NCI-H510A treated with DMSO at 0.1 percent for 48 hours (cell line): ENCODE results near the gene MYO1H.
A peak's percentile ranks its signal among the peaks of the same experiment; 100 is the strongest.
"Not testable (repeated sequence)": the region's sequence is repeated elsewhere in the genome, so short reads cannot be mapped to it uniquely, and the experiment has no call there.

Experiments used
- DNase-seq: peaks from one replicate; lab custom pipeline; 2025; lab: John Stamatoyannopoulos, UW

Gene MYO1H

GRCh38 chr12:109449845-109450532 lies 102.3 kb downstream of the MYO1H start:
- DNase-seq = no peak

DNA sequence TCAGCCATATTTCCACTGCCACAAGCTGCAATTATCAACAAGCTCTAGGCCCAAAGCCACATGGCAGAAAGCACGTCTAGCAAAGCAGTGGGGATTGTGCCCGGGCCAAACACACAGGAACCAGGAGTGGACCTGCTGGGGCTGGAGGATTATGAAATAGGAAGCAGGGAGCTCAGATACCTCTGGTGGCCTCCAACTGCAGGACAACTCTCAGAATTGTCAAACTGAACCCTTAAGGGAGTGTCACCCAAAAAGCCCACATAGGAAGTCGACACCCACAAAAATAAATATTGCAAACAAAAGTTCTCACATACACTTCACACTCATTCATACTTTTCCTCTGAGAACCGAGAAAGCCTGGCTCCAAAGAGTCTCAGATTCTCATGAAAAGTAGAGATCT lies 103.3 kb downstream of the MYO1H start:
- DNase-seq = no peak

DNA sequence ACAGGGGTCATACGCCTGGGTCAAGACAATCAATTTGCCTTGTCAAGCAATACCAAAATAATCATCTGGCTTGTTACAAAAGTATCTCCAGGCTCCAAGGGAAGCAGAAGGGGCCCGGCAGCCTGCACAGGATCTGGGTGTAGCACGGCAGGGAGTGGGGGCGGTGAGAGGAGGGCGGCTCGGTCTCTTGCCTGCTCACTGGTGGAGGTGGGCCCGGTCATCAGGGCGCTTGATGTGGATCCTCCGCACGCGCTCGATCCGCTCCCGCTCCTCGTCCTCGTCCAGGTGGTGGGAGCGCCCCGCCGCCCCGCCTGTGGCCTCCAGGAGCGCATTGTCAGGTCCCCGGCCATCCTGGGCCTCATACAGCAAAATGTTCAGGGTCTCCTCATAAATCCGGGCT lies 103.7 kb downstream of the MYO1H start:
- no peak for DNase-seq

DNA sequence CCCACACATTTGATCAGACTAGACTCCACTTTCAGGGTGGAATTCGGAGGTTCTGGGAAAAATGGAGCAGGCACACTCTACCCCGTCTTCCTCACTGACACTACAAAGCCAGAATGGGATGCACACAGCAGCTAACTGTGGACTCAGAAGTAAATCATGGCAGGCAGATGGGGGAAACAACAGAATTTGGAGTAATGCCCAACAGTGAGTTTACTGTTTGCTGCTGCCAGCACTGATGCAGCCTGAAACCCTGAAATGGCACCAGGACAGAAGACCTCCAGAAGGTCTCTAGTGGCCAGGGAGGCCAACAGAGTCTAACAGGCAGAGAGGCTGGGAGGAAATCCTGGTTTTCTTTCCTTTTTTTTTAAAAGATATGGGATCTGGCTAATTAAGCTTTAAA lies 104.8 kb downstream of the MYO1H start:
- no peak for DNase-seq

GRCh38 chr12:109455706-109456105 lies 108.0 kb downstream of the MYO1H start:
- no peak for DNase-seq

DNA sequence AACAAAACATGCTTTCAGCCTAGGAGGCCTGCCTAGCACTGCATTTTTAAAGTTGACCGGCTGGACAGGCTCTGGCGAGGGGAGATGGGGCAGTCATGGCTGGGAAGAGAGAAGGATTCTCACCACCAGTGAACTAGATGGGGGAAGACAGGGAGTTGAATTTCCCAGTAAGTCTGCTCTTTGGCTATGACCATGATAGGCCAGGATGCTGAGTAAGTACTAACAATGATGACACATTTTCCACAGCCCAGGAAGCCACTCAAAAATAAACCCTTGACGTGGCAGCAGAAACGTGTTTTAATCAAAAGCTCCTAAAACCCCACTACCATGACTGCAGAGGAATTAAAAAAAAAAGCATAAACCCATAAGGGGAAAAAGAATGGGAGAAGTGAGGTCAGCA lies 110.4 kb downstream of the MYO1H start:
- no peak for DNase-seq

- DNase-seq = peak; percentile 80
Measured at GRCh38 chr12:109458771-109459208, 111.1 kb downstream of the MYO1H start.

DNA sequence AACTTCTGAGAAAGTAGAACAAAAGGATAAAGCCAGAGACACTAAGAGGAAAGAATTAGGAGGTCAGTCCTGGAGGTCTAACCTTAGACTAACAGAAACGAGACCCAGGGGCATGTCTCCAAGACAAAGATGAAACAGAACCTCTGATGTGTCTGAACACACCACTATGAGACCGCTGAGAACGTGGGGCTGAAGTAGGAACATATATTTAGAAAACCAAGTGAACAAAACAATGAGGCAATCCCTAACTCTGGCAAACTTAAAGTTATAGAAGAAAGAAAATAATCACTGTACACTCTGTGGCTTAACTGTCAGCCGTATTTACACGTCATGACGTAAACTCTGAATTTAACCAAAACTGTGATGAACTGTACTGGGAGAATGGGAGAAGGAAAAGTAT lies 111.5 kb downstream of the MYO1H start:
- DNase-seq = no peak

DNA sequence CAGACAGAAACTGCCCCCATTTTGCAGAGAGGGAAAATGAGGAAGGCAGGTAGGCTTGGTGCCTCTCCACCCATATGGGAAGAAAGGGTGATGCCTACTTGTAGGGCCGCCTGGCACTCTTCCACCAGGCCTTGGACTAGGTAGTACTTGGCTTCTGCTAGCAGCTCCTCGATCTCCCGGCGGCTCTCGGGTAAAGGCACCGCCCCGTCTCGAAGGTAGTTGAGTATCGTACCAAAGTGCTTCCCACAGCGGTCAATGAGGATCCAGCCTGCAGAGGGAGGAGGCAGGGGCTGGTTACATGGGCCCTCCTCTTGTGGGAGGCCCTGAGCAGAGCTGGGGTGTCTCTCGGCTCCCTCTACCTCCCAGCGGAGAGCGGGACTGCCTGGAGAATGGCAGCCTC lies 112.8 kb downstream of the MYO1H start:
- no peak for DNase-seq

DNA sequence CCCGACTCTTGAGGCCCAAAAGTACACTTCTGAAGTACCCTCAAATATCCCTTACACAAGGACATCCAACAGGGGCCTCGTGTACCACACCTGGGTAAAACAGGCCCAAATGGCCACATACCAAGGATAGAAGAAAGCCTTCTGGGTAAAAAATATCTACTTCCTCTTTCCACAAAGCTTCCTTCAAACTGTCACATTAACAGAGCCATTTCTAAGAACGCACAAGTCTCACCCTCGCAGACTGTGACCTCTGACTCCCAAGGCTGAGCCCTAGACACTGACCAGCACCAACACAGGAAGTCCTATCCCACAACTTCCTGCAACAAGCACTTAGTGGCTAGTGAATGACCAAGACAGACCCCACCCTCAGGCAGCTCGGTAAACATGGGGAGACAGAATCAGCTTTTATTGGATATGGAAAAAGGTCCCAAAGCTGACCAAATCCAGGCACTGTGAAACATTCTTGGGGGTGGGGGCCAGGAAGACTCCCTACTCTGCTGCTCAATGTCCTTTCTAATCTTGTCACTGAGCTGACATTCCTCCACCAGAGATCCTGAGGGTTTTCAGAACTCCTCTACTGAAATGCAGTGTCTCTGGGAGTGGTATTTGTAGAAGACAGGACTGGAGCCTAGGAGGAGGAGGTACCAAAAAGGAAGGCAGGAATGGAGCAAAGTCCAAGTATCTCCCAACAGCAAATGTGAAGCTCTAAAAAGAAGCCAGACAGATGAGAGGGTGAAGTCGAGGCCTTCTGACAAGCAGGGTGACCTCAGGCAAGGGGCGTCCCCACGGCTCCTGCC lies 113.5 kb downstream of the MYO1H start:
- DNase-seq = no peak

DNA sequence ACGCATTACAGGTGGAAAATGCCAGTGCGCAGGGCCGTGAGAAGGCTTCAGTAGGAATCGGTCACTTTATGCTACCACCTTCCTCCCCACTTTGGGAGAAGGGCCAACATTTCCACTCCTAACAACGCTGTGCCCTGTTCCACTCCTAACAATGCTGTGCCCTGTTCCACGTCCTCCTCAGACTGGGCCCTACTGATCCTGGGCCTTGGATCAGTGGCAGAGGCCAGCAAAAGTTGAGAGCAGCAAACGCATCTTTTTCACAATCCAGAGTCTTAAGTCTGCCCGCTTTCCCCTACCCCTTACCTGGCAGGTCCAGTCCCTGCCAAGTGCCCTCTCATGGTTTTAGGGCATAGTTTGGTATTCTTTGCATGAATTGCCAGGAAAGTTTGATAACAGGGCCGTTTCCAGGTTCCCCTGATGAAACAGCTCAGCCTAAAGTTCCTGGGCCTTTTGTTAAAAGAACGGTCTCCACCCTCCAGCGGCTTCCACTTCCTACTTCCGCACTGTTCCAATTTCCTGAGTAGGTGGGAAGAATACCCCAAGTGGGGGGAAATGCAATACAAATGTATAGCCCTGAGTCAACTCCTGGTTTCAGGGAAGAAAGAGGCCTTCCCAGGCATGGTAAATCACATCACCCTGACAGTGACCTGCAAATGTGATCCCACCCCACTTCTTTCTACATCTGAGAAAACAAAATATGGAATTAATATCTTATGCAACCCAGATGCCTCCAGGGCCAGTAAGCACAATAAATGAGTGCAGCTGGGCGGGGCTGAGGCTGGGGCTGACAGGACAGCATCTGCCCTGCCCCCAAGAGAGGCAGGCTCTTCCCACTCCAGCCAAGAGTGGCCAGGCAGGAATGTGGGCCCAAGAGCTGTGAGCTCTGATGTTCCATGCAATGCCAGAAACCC lies 114.4 kb downstream of the MYO1H start:
- DNase-seq = no peak

DNA sequence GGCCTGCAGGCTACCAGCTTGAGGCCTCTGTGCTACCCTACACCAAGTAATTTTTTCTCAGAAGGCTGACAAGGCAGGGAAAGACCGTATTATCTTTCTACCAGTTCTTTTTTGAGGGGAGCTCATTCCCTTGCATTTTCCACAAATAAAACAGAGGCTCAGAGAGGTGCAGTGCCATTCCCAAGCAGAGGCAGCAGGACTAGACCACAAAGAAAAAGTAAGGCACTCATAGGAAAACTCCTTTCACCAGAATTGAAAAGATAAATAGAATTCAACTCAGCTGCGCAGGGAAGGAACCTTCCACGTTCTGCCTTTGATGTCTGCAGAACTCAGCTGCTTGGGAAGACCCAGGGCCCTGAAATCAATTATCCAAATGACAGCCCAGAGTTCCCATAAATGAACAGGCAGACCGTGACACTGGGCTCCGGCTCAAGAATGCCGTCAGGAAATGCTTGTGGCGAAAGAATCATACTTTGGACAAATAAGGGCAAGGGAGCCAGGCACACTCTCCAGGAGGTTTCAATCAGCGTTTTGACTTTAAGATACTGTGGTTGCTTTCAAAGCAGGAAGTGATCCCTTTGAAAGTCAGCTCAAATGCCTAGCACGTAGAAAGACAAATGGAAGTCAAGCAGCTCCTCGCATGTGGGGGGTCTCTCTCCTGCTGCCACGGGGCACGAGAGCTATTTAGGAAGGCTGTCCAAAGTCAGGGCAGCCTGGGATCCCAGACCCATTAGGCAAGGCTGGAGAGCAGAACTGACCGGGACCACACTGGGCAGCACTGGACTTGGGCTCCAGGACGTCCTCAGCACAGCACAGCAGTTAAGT lies 115.4 kb downstream of the MYO1H start:
- DNase-seq = no peak

DNA sequence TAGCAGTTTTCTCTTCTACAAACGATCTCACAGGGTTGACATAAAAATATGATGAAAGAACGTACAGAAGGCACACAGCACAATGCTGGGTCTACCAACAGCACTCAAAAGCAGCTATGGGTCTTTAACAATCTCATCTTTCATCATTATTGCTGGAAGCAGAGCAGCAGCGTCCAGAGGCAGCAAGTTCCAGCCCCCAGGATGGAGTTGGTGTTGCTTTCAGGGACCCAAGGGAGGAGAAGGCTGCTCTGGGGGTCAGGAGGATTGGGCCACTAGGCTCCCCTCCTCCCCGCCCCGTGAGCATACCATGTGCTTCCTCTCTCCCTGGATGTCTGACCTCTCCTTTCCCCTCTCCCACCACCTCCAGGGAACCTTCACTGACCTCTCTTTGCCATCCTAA lies 116.1 kb downstream of the MYO1H start:
- no peak for DNase-seq

GRCh38 chr12:109464642-109465351 lies 117.1 kb downstream of the MYO1H start:
- no peak for DNase-seq

DNA sequence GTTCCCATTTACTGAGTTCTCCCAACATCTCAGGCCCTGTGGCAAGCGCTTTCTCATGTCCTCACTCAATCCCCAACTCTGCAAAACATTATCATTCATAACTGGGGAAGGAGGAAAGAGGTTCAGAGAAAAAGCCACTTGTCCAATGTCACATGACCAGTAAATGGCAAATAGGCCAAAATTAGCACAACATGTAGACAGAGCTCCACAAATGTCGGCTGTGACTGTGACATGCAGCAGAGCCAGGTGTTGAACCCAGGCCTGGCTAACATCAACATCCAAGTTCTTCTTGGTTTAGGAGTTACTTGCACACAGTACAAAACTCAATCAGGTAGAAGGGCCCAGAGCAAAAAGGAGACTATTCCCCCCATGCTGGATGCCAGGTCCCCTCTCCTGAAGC lies 118.6 kb downstream of the MYO1H start:
- no peak for DNase-seq

- DNase-seq = no peak
Measured at GRCh38 chr12:109466821-109467220, 119.1 kb downstream of the MYO1H start.

GRCh38 chr12:109467978-109468676 lies 120.4 kb downstream of the MYO1H start:
- DNase-seq = no peak

DNA sequence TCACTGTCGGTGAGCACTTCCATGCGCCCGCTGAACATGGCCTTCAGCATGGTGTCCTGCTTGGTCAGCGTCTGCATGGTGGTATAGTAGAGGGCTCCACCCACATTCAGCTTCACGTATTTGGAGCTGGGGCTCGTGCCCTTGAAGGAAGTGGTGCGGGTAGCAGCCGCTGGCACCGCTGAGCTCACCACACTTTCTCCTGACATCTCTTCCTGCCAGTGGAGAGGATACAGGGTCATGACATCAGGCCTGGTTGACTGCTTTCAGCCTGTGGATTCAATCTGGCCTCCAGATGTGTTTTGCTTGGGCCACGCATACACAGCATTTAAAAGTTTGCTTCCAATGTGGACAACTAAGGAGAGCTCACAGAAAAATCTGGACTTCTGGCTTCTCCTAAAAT lies 121.8 kb downstream of the MYO1H start:
- no peak for DNase-seq

DNA sequence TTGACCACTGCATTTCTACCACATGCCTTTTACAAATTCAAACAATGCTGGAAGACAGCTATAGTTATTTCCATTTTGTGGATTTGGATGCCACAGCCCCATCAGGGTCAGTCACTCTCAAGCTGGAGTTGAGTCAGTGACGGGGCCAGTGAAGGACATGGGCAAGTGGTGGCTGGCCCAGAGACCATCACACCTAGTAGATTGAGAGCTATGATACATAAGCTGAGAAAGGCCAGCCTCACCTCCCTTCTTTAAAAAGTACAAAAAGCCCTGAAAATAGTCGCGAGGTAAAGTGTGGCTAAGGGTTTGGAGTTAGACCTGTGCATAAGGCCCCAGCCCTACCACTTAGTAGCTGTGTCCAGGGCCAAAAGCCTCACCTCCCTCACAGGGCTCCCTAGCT lies 125.3 kb downstream of the MYO1H start:
- DNase-seq = no peak

DNA sequence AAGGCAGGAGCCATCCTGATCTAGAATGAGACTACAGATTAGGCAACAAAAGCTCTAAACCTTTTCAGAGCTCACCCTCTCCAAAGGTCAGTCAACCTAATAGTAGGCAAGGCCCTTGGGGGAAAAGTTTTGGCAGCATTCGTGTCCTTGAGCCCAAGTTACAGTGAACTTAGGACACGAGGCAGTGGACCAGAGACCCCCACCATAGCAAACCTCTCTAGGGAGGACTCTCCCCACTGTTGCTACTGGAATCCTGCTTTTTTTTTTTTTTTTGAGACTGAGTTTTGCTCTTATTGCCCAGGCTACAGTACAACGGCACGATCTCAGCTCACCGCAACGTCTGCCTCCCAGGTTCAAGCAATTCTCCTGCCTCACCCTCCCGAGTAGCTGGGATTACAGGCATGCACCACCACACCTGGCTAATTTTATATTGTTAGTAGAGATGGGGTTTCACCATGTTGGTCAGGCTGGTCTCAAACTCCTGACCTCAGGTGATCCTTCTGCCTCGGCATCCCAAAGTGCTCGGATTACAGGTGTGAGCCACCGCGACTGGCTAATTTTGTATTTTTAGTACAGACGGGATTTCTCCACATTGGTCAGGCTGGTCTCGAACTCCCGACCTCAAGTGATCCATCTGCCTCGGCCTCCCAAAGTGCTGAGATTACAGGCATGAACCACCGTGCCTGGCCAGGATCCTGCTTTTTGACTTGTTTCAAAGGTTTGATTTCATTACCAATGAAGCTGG lies 126.0 kb downstream of the MYO1H start:
- not testable (repeated sequence) for DNase-seq
